GM23338 (cell line): ENCODE results near the gene F13A1. TPM values are rescaled to one million over a fixed set of nuclear protein-coding genes. Genes with fewer than 3 reads are reported as not detected.

ENCODE experiments used
- ATAC-seq: fragments of 200-7000 bp; cut with Tn5 transposase; 3 replicates; pipeline ENCODE4 v1.9.1; 2020
- DNase-seq: peaks from one replicate; pipeline ENCODE4 v3.0.0-alpha.2; 2015; ENCODE audit warnings: low spot score
- H2AFZ ChIP-seq: fragments of 200-600 bp; sonication (generic); 2 replicates; pipeline ENCODE4 v1.8.0; 2016; ENCODE audit warnings: antibody characterized with exemption, mild to moderate bottlenecking, moderate library complexity
- H3F3A ChIP-seq: fragments of 200-600 bp; sonication (generic); replicated peaks from 2 replicates; pipeline ENCODE4 v1.8.0; 2017; ENCODE audit warnings: antibody characterized with exemption, mixed run types, low read depth
- H3K27ac ChIP-seq: fragments of 200-600 bp; sonication (generic); 2 replicates; pipeline ENCODE4 v1.6.1; 2016; ENCODE audit warnings: low read depth
- H3K27me3 ChIP-seq: fragments of 200-600 bp; sonication (generic); 2 replicates; pipeline ENCODE4 v1.8.0; 2016; ENCODE audit warnings: mild to moderate bottlenecking, mixed run types, moderate library complexity; ENCODE audit not compliant: insufficient read depth
- H3K36me3 ChIP-seq: fragments of 200-600 bp; sonication (generic); 2 replicates; pipeline ENCODE4 v1.8.0; 2016; ENCODE audit warnings: mild to moderate bottlenecking; ENCODE audit not compliant: insufficient read depth
- H3K4me1 ChIP-seq: fragments of 200-600 bp; sonication (generic); 2 replicates; pipeline ENCODE4 v1.8.0; 2016; ENCODE audit warnings: mild to moderate bottlenecking, moderate library complexity; ENCODE audit not compliant: insufficient read depth
- H3K4me2 ChIP-seq: fragments of 200-600 bp; sonication (generic); 2 replicates; pipeline ENCODE4 v1.7.1; 2017; ENCODE audit warnings: mixed run types
- H3K4me3 ChIP-seq: fragments of 200-600 bp; sonication (generic); 2 replicates; pipeline ENCODE4 v1.6.1; 2016; ENCODE audit warnings: mixed run types
- H3K79me2 ChIP-seq: fragments of 200-600 bp; sonication (generic); replicated peaks from 2 replicates; pipeline ENCODE4 v1.8.0; 2017; ENCODE audit warnings: mild to moderate bottlenecking; ENCODE audit not compliant: insufficient read depth
- H3K9me2 ChIP-seq: fragments of 200-600 bp; sonication (generic); 2 replicates; pipeline ENCODE4 v1.8.0; 2017; ENCODE audit not compliant: insufficient read depth
- H4K20me1 ChIP-seq: fragments of 200-600 bp; sonication (generic); replicated peaks from 2 replicates; pipeline ENCODE4 v1.8.0; 2017; ENCODE audit warnings: mild to moderate bottlenecking; ENCODE audit not compliant: insufficient read depth
- H3K27ac Mint-ChIP-seq: 2 replicates; pipeline ENCODE4 v1.8.0; 2020; ENCODE audit warnings: inconsistent platforms, mild to moderate bottlenecking, moderate library complexity, mixed read lengths
- H3K27me3 Mint-ChIP-seq: 3 replicates; pipeline ENCODE4 v1.8.0; 2022; ENCODE audit warnings: low read depth, mild to moderate bottlenecking, moderate library complexity, mixed read lengths, inconsistent platforms; ENCODE audit not compliant: insufficient read depth, poor library complexity
- H3K36me3 Mint-ChIP-seq: 3 replicates; pipeline ENCODE4 v1.8.0; 2021; ENCODE audit warnings: low read depth, mild to moderate bottlenecking, inconsistent platforms, moderate library complexity, mixed read lengths
- H3K4me1 Mint-ChIP-seq: 3 replicates; pipeline ENCODE4 v1.8.0; 2020; ENCODE audit warnings: mild to moderate bottlenecking, inconsistent platforms, mixed read lengths
- H3K4me3 Mint-ChIP-seq: 3 replicates; pipeline ENCODE4 v1.8.0; 2021; ENCODE audit warnings: moderate library complexity, mild to moderate bottlenecking, inconsistent platforms, mixed read lengths
- H3K9me3 Mint-ChIP-seq: 3 replicates; pipeline ENCODE4 v1.8.0; 2020; ENCODE audit warnings: moderate library complexity, mild to moderate bottlenecking, inconsistent platforms, mixed read lengths
- CREB1 ChIP-seq: fragments of 250-450 bp; sonication (Bioruptor Pico); IDR thresholded peaks from 2 replicates; pipeline ENCODE4 v1.5.0; 2020; ENCODE audit warnings: low read depth, mild to moderate bottlenecking, moderate library complexity
- CTCF ChIP-seq, 2 experiments: fragments of 200-600 bp in 1 of 2; sonication (generic) in 1 of 2; conservative IDR thresholded peaks; 2 replicates each; pipeline versions ENCODE4 v1.5.1 to v1.6.1; 2016 to 2017; ENCODE audit warnings: antibody characterized with exemption in 2 of 2, low read depth in 2 of 2, mild to moderate bottlenecking in 2 of 2, moderate library complexity in 1 of 2
- EZH2 ChIP-seq: fragments of 200-600 bp; sonication (generic); IDR thresholded peaks from one replicate; pipeline ENCODE4 v1.8.0; 2017; ENCODE audit warnings: antibody characterized with exemption, mild to moderate bottlenecking, low read depth; ENCODE audit not compliant: unreplicated experiment
- EZH2phosphoT487 ChIP-seq: fragments of 200-600 bp; sonication (generic); IDR thresholded peaks from one replicate; pipeline ENCODE4 v1.8.1; 2018; ENCODE audit warnings: antibody characterized with exemption; ENCODE audit not compliant: unreplicated experiment
- JUNB ChIP-seq: IDR thresholded peaks from one replicate; pipeline ENCODE4 v1.6.1; 2016; ENCODE audit warnings: antibody characterized with exemption; ENCODE audit not compliant: unreplicated experiment
- POLR2AphosphoS5 ChIP-seq: IDR thresholded peaks from 2 replicates; pipeline ENCODE4 v1.6.1; 2016; ENCODE audit warnings: antibody characterized with exemption, low read depth
- REST ChIP-seq: IDR thresholded peaks from one replicate; pipeline ENCODE4 v1.6.1; 2018; ENCODE audit warnings: antibody characterized with exemption; ENCODE audit not compliant: unreplicated experiment
- STAT1 ChIP-seq: IDR thresholded peaks from one replicate; pipeline ENCODE4 v1.6.1; 2016; ENCODE audit warnings: antibody characterized with exemption; ENCODE audit not compliant: unreplicated experiment
- ZNF114 ChIP-seq: fragments of 250-450 bp; sonication (Bioruptor Pico); IDR thresholded peaks from 2 replicates; pipeline ENCODE4 v1.5.0; 2020; ENCODE audit warnings: mild to moderate bottlenecking, moderate library complexity
- ZNF331 ChIP-seq: fragments of 250-450 bp; sonication (Bioruptor Pico); IDR thresholded peaks from 2 replicates; pipeline ENCODE4 v1.5.0; 2020; ENCODE audit warnings: low read depth, mild to moderate bottlenecking, moderate library complexity
- ZNF462 ChIP-seq: fragments of 250-450 bp; sonication (Bioruptor Pico); IDR thresholded peaks from 2 replicates; pipeline ENCODE4 v1.5.0; 2020; ENCODE audit warnings: mild to moderate bottlenecking, moderate library complexity
- polyA plus RNA-seq: library from polyadenylated mRNA; unstranded; fragments of >200 nt; fragmentation: Nextera tagmentation; extraction: Ambion mirVana; gene quantifications from 2 replicates; pipeline ENCODE4 v1.2.1, GENCODE V29; 2016
- total RNA-seq: library from RNA; depleted of rRNA; stranded (reverse); fragments of >200 nt; shearing (Covaris generic); gene quantifications from 2 replicates; pipeline ENCODE4 v1.2.3, GENCODE V29; 2014

Gene F13A1
- total and polyA plus RNA-seq, 2 experiments from 2014 or later, result 0.31 to 0.32 TPM

- Histone ChIP-seq H3K79me2 (no peaks in the 10 kb centered on the region), H3F3A (no peaks in the 10 kb centered on the region), H3K4me2 (no peak overlapping the region), H3K27ac (no peak overlapping the region), H3K4me3 (no peak overlapping the region), H2AFZ (no peak overlapping the region), H3K36me3 (no peaks in the 10 kb centered on the region), H3K9me2 (no peaks in the 10 kb centered on the region), H3K4me1 (peaks cover 5% of the 10 kb centered on the region), H3K27me3 (no peaks in the 10 kb centered on the region), H4K20me1 (no peaks in the 10 kb centered on the region; the same call in 1 of the 2 replicates)
- H3K4me1 Mint-ChIP-seq, result peaks cover 8% of the 10 kb centered on the region
- no peaks in the 10 kb centered on the region for H3K36me3 Mint-ChIP-seq
- no peak for TF ChIP-seq ZNF331
- TF ChIP-seq ZNF462 (CRISPR knock-in tag), result no peak
- TF ChIP-seq EZH2, result no peak
- TF ChIP-seq STAT1, result no peak
- no peak for TF ChIP-seq POLR2AphosphoS5
- TF ChIP-seq JUNB, result no peak
- no peak for TF ChIP-seq CREB1 (CRISPR knock-in tag)
- TF ChIP-seq REST, result no peak
- TF ChIP-seq CTCF (conservative IDR thresholded peaks at IDR 0.05; ENCODE audit: low read depth in 2 of 2), result no peak
- TF ChIP-seq EZH2phosphoT487, result no peak
- no peak for TF ChIP-seq ZNF114 (CRISPR knock-in tag)
- H3K27me3 Mint-ChIP-seq, result peaks cover 5% of the 10 kb centered on the region
- H3K4me3 Mint-ChIP-seq, result no peak overlapping the region
- no peak for DNase-seq
- no peak overlapping the region for H3K27ac Mint-ChIP-seq
- ATAC-seq, result no peak
- H3K9me3 Mint-ChIP-seq, result no peaks in the 10 kb centered on the region
Measured at GRCh38 chr6:6312901-6313441, 7.5 kb downstream of the F13A1 start.
